Measurements from ENCODE around the gene C19orf25.
A peak's percentile ranks its signal among the peaks of the same experiment; 100 is the strongest.

C19orf25 gene

GRCh38 chr19:1459479-1459878, 19.5 kb downstream of the C19orf25 start:
- CTCF ChIA-PET, result no interaction called here
- H3K27ac ChIP-seq, result no peak overlapping the region
- TF ChIP-seq CTCF (conservative IDR thresholded peaks at IDR 0.05; ENCODE audit: low read depth), result no peak
- POLR2A ChIA-PET (ENCODE audit: low non-redundant PET), result no interaction called here
- DNase-seq (ENCODE audit: low spot score), result no peak

GRCh38 chr19:1457892-1458291, 21.1 kb downstream of the C19orf25 start:
- POLR2A ChIA-PET (ENCODE audit: low non-redundant PET), result interaction anchor here (0.6 kb wide), 1 partner anchor 392 kb away, joined by 3 read pairs; no protein-coding TSS in a partner anchor
- H3K27ac ChIP-seq, result no peak overlapping the region
- TF ChIP-seq CTCF (conservative IDR thresholded peaks at IDR 0.05; ENCODE audit: low read depth), result no peak
- no peak for DNase-seq (ENCODE audit: low spot score)
- CTCF ChIA-PET, result interaction anchor here (1.0 kb wide), 1 partner anchor 10 kb away, joined by 6 read pairs; no protein-coding TSS in a partner anchor

GRCh38 chr19:1457031-1457739, 21.8 kb downstream of the C19orf25 start:
- peak overlapping the region; percentile 43 for H3K27ac ChIP-seq
- CTCF ChIA-PET, result interaction anchor here (0.6 to 1.0 kb wide), 2 partner anchors 10 to 57 kb away, joined by 3 to 6 read pairs; no protein-coding TSS in a partner anchor
- DNase-seq (ENCODE audit: low spot score), result no peak
- TF ChIP-seq CTCF (conservative IDR thresholded peaks at IDR 0.05; ENCODE audit: low read depth), result no peak; the same call in 1 of the 2 replicates
- POLR2A ChIA-PET (ENCODE audit: low non-redundant PET), result interaction anchor here (0.8 kb wide), 1 partner anchor 46 kb away, joined by 3 read pairs; no protein-coding TSS in a partner anchor

GRCh38 chr19:1456121-1456900, 22.7 kb downstream of the C19orf25 start:
- POLR2A ChIA-PET (ENCODE audit: low non-redundant PET), result interaction anchor here (0.8 kb wide), 1 partner anchor 45 kb away, joined by 3 read pairs; no protein-coding TSS in a partner anchor
- TF ChIP-seq CTCF (conservative IDR thresholded peaks at IDR 0.05; ENCODE audit: low read depth), result no peak
- no peak overlapping the region; the same call in 1 of the 2 replicates for H3K27ac ChIP-seq
- CTCF ChIA-PET, result interaction anchor here (0.6 to 1.0 kb wide), 3 partner anchors 11 to 211 kb away, joined by 3 to 4 read pairs (median 3); no protein-coding TSS in a partner anchor
- DNase-seq (ENCODE audit: low spot score), result no peak

- POLR2A ChIA-PET (ENCODE audit: low non-redundant PET), result no interaction called here
- CTCF ChIA-PET, result interaction anchor here (0.8 to 1.0 kb wide), 2 partner anchors 10 to 210 kb away, joined by 3 to 4 read pairs; no protein-coding TSS in a partner anchor
- no peak for TF ChIP-seq CTCF (conservative IDR thresholded peaks at IDR 0.05; ENCODE audit: low read depth)
- peak; percentile 90 for DNase-seq (ENCODE audit: low spot score)
- H3K27ac ChIP-seq, result peak overlapping the region; percentile 52
These were observed 23.5 kb downstream of the C19orf25 start for GRCh38 chr19:1455336-1456120.

- ChIA-PET POLR2A (ENCODE audit: low non-redundant PET) (no interaction called here), CTCF (interaction anchor here (0.6 kb wide), 1 partner anchor 16 kb away, joined by 4 read pairs; no protein-coding TSS in a partner anchor)
- DNase-seq (ENCODE audit: low spot score), result no peak
- TF ChIP-seq CTCF (conservative IDR thresholded peaks at IDR 0.05; ENCODE audit: low read depth), result no peak
- H3K27ac ChIP-seq, result peak overlapping the region; percentile 52
These were observed 24.0 kb downstream of the C19orf25 start for GRCh38 chr19:1455002-1455335.
